HG02970 (cell line): ENCODE measurements around the gene NOC2L.
A peak's percentile ranks its signal among the peaks of the same experiment; 100 is the strongest.
"Not testable (repeated sequence)": the region's sequence is repeated elsewhere in the genome, so short reads cannot be mapped to it uniquely, and the experiment has no call there.

ENCODE experiments used
- ATAC-seq: cut with Tn5 transposase; IDR thresholded peaks from one replicate; pipeline ENCODE4 v1.9.1; 2021; ENCODE audit warnings: mild to moderate bottlenecking, moderate library complexity, moderate number of reproducible peaks; ENCODE audit not compliant: unreplicated experiment, low FRiP score

The NOC2L gene

GRCh38 chr1:907611-908451 lies 51.2 kb downstream of the NOC2L start:
- no peak for ATAC-seq

- no peak for ATAC-seq
Observed at GRCh38 chr1:906600-907420, 52.2 kb downstream of the NOC2L start.

GRCh38 chr1:905811-906599 lies 53.1 kb downstream of the NOC2L start:
- ATAC-seq: no peak

- ATAC-seq: no peak
Observed at GRCh38 chr1:905071-905749, 53.8 kb downstream of the NOC2L start.

- ATAC-seq: peak; percentile 57
Observed at GRCh38 chr1:904310-904950, 54.6 kb downstream of the NOC2L start.

GRCh38 chr1:903721-904271 lies 55.3 kb downstream of the NOC2L start:
- no peak for ATAC-seq

GRCh38 chr1:903305-903704 lies 55.8 kb downstream of the NOC2L start:
- no peak for ATAC-seq

GRCh38 chr1:902802-903201 lies 56.3 kb downstream of the NOC2L start:
- no peak for ATAC-seq

GRCh38 chr1:901108-901859 lies 57.8 kb downstream of the NOC2L start:
- no peak for ATAC-seq

GRCh38 chr1:899636-900317 lies 59.3 kb downstream of the NOC2L start:
- no peak for ATAC-seq

GRCh38 chr1:897951-898350 lies 61.1 kb downstream of the NOC2L start:
- not testable (repeated sequence) for ATAC-seq

GRCh38 chr1:897226-897625 lies 61.8 kb downstream of the NOC2L start:
- no peak for ATAC-seq
